Measurements from ENCODE around the gene DCAF4.

DCAF4 gene

GRCh38 chr14:72894623-72895378 is 31.5 kb upstream of the DCAF4 start:
- DNase-seq: no peak

- no peak for DNase-seq
Measured at GRCh38 chr14:72898448-72898847, 27.8 kb upstream of the DCAF4 start.

GRCh38 chr14:72901361-72901760 is 24.9 kb upstream of the DCAF4 start:
- DNase-seq: no peak

- DNase-seq: no peak
Measured at GRCh38 chr14:72902801-72903530, 23.3 kb upstream of the DCAF4 start.

GRCh38 chr14:72903716-72904115 is 22.5 kb upstream of the DCAF4 start:
- no peak for DNase-seq

- DNase-seq: no peak
Measured at GRCh38 chr14:72904218-72904617, 22.0 kb upstream of the DCAF4 start.

GRCh38 chr14:72904840-72905561 is 21.3 kb upstream of the DCAF4 start:
- peak; percentile 60 for DNase-seq

- no peak for DNase-seq
Measured at GRCh38 chr14:72906316-72906715, 19.9 kb upstream of the DCAF4 start.

GRCh38 chr14:72906879-72907278 is 19.4 kb upstream of the DCAF4 start:
- no peak for DNase-seq

- no peak for DNase-seq
Measured at GRCh38 chr14:72907886-72908285, 18.4 kb upstream of the DCAF4 start.

GRCh38 chr14:72909163-72909562 is 17.1 kb upstream of the DCAF4 start:
- no peak for DNase-seq

- DNase-seq: no peak
Measured at GRCh38 chr14:72913809-72914208, 12.5 kb upstream of the DCAF4 start.

- DNase-seq: no peak
Measured at GRCh38 chr14:72916174-72916573, 10.1 kb upstream of the DCAF4 start.

- no peak for DNase-seq
Measured at GRCh38 chr14:72917094-72917802, 9.0 kb upstream of the DCAF4 start.

GRCh38 chr14:72920008-72920407 is 6.3 kb upstream of the DCAF4 start:
- no peak for DNase-seq

- DNase-seq: no peak
Measured at GRCh38 chr14:72921396-72921795, 4.9 kb upstream of the DCAF4 start.

- no peak for DNase-seq
Measured at GRCh38 chr14:72924337-72924736, 1.9 kb upstream of the DCAF4 start.

- DNase-seq: no peak
Measured at GRCh38 chr14:72925171-72925759, 999 bp upstream of the DCAF4 start.

GRCh38 chr14:72925815-72926291 is 411 bp upstream of the DCAF4 start:
- DNase-seq: no peak

GRCh38 chr14:72928872-72929271 is 2.6 kb downstream of the DCAF4 start:
- DNase-seq: no peak

- DNase-seq: no peak
Measured at GRCh38 chr14:72929316-72930080, 3.2 kb downstream of the DCAF4 start.

GRCh38 chr14:72932893-72933292 is 6.6 kb downstream of the DCAF4 start:
- no peak for DNase-seq

All from NCI-H2227 treated with DMSO at 0.1 percent for 48 hours (cell line).